D721Med (cell line): ENCODE measurements around the gene VAC14.

Experiments
- DNase-seq: peaks from one replicate; pipeline ENCODE4 v3.0.0; 2011; ENCODE audit warnings: low spot score; ENCODE audit not compliant: insufficient read length
- FAIRE-seq: peaks from 2 replicates; lab custom pipeline; 2011; peaks lifted over from hg19 to GRCh38; lab: Jason Lieb, UNC
- CTCF ChIP-seq: IDR thresholded peaks from 2 replicates; pipeline ENCODE4 v1.5.1; 2012; ENCODE audit warnings: mild to moderate bottlenecking, control low read depth; ENCODE audit not compliant: insufficient read depth; ENCODE audit errors: missing control alignments

The VAC14 gene

DNA sequence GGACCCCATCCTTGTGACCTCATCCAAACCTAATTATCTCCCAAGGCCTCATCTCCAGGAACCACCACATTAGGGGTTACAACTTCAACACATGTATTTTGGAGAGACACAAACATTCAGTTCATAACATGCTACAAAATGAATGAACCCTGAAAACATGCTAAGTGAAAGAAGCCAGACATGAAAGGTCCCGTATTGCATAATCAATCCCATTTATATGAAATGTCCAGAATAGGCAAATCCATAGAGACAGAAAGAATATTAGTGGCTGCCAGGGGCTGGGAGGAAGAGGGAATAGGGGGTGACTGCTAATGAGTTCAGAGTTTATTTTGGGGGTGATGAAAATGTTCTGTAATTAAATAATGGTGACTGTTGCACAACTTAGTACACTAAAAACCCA is 158.3 kb downstream of the VAC14 start:
- TF ChIP-seq CTCF: no peak
- FAIRE-seq (no peak), DNase-seq (no peak)

DNA sequence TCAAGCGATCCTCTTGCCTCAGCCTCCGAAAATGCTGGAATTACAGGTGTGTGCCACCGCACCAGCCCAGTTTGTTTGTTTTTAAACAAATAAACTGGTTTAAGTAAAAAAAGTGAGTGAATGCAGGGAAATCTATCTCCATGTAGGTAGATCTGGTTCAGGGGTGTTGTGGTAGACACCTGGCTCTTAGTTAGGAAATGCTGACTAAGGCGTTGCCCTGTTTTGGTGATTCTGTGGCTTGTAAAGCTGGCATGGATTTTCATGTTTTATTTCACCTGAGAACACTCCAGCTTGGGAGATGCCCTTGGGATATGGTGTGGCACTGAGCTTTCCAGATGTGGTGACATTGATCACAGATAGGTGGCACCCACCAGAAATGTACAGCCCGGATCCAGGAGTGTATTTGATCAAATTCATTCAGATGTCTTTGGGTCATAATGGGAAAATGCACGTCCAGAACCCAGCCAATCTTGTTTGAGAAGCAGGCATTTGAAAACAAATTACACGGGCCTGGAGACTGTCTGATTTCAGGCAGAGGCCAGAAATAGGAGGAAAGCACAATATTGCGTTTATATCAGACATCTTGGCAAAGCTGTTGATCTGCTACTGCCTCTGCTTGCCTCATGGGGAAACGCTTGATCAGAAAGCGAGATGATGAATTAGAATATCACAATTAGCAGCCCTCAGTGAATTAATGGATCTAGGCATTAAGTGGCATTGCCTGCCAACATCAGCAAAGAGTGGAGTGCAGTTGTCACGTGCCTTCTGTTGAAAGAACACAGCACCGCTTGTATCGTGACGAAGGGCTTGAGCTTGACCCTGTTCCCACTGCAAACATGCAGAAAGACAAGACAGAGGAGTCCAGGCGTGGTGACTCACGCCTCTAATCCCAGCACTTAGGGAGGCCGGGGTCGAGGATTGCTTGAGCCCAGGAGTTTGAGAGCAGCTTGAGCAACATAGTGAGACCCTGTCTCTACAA is 161.9 kb downstream of the VAC14 start:
- no peak for FAIRE-seq
- TF ChIP-seq CTCF: no peak
- DNase-seq: no peak
